ENCODE data around the gene RPUSD3.

Gene RPUSD3

GRCh38 chr3:9828801-9829755 lies 14.7 kb downstream of the RPUSD3 start:
- no peak for DNase-seq

- DNase-seq = no peak
Measured at GRCh38 chr3:9826815-9827573, 16.8 kb downstream of the RPUSD3 start.

GRCh38 chr3:9825451-9826040 lies 18.3 kb downstream of the RPUSD3 start:
- no peak for DNase-seq

- DNase-seq = no peak
Measured at GRCh38 chr3:9820946-9821345, 22.9 kb downstream of the RPUSD3 start.

GRCh38 chr3:9820543-9820942 lies 23.3 kb downstream of the RPUSD3 start:
- no peak for DNase-seq

GRCh38 chr3:9818666-9819335 lies 25.0 kb downstream of the RPUSD3 start:
- DNase-seq = no peak

- DNase-seq = no peak
Measured at GRCh38 chr3:9817436-9817835, 26.4 kb downstream of the RPUSD3 start.

- DNase-seq = no peak
Measured at GRCh38 chr3:9815986-9816385, 27.8 kb downstream of the RPUSD3 start.

- no peak for DNase-seq
Measured at GRCh38 chr3:9812870-9813483, 30.8 kb downstream of the RPUSD3 start.

GRCh38 chr3:9810846-9811245 lies 33.0 kb downstream of the RPUSD3 start:
- DNase-seq = no peak

GRCh38 chr3:9810433-9810770 lies 33.4 kb downstream of the RPUSD3 start:
- no peak for DNase-seq

GRCh38 chr3:9809615-9810432 lies 34.0 kb downstream of the RPUSD3 start, which contains the start of gene TTLL3:
Gene TTLL3 (plus strand): TSS chr3:9810262. CDS start chr3:9810662, 400 bp downstream.
- no peak for DNase-seq

GRCh38 chr3:9809239-9809614 lies 34.6 kb downstream of the RPUSD3 start:
- no peak for DNase-seq

- DNase-seq = no peak
Measured at GRCh38 chr3:9808345-9809037, 35.3 kb downstream of the RPUSD3 start.

GRCh38 chr3:9807981-9808344 lies 35.8 kb downstream of the RPUSD3 start:
- DNase-seq = no peak

- DNase-seq = no peak
Measured at GRCh38 chr3:9806688-9807589, 36.9 kb downstream of the RPUSD3 start.

- DNase-seq = no peak
Measured at GRCh38 chr3:9806137-9806536, 37.7 kb downstream of the RPUSD3 start.

- no peak for DNase-seq
Measured at GRCh38 chr3:9804996-9805395, 38.8 kb downstream of the RPUSD3 start.

GRCh38 chr3:9803494-9803893 lies 40.3 kb downstream of the RPUSD3 start:
- no peak for DNase-seq

GRCh38 chr3:9800529-9800928 lies 43.3 kb downstream of the RPUSD3 start:
- no peak for DNase-seq
